Activated CD8-positive, alpha-beta memory T cell treated with anti-CD3 and anti-CD28 coated beads for 4 hours (primary cell): ENCODE measurements around the gene ACVR2B.

Source experiments
- DNase-seq, 2 donors: peaks; one replicate each; pipeline ENCODE4 v3.0.0-alpha.2; 2020; ENCODE audit warnings: low read depth in 2 of 2

Gene ACVR2B

DNA sequence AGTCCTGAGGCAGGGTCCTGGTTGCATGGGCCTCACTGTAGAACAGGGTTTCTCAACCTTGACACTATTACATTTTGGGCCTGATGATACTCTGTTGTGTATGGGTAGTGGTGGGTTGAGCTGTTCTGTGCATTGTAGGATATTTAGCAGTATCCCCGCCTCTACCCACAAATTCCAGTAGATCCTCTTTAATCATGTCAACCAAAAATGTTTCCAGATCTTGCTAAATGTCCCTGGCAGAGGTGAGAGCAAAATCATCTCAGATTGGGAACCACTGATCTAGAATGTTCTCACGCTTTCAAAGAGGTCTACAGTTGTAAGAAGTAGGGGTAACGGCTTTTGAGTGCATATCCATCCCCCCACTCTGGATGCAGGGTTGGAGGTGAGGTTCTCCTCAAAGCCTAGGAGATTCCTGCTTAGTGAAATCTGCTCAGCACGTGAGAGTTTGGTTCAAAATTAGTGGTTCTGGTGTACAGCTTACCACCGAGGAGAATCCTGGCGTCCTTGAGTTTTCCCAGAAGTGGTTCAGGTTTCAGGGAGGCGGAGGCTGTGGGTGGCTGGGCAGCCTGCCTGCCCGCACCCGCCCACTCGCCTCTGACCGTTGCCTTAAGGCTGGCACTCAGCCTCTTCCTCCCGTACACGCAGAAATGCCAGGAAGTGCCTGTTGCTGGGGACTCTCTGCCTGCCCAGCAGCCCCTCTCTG, 5.3 kb downstream of the ACVR2B start:
- no peak for DNase-seq

DNA sequence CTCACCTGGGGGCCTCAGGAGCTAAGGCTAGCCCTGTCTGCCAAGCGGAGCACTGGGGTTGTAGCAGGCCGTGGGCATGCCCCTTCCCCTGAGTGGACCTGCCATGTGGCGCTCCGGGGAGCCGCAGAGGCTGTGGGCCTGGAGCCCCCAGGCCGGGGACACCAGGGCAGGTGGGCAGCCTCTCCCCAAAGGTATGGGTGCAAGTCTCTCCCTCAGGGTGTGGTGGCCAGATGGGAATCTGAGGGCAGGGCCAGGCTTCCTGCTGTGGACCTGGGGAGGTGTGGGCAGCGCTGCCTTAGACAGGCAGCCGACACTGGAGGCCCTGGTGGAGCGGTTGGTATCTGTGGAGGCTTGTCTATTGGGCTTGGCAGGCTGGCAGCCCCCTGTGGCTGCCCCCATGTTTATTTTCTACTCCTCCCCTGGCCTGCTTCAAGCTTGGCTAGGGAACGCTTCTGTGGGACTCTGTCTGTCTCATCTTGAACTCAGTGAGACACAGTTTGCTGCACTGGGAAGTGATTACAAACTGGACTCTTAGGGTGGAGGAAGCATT, 5.9 kb downstream of the ACVR2B start:
- no peak for DNase-seq

- no peak for DNase-seq
Measured at GRCh38 chr3:38460377-38461270, 6.9 kb downstream of the ACVR2B start.

DNA sequence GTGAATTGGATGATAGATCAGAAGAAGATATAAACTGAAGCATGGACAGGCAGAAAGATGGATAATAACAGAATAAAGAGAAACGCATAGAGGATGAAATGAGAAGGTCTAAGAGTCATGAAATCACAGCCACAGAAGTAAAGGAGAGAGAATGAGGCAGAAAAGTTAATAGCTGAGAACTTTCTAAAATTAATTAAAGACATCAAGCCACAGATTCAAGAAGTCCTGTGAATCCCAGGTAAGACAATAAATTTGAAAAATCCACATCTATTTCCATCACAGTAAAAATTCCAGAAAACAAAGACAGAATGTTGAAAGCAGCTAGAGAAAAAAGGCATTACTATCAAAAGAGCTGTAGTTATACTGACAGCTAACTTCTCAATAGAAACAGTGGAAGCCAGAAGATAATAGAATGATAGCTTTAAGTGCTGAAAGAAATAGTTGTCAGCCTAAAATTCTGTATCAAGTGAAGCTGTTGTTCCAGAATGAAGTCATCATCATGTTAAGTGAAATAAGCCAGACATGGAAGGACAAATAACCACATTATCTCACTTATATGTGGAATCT, 12.0 kb downstream of the ACVR2B start:
- DNase-seq = no peak

DNA sequence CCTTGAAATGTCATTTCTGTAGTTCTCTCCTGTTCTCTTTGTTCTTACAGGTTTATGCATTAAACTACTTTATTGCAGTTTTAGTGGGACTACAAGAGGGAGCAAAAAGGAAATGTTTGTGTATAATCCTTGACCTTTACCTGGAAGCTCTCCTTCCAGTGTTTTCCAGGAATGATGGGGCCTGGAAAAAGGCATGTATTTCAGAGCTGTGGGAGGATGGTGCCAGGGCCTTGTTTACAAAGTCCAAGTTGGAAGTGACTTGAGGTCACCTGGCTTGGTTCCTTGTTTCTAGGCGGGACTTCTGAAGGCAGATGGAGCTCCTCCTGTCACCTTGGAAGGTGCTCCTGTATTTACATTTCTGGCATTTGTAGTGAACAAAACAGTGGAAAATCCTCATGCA, 15.1 kb downstream of the ACVR2B start:
- DNase-seq = no peak

DNA sequence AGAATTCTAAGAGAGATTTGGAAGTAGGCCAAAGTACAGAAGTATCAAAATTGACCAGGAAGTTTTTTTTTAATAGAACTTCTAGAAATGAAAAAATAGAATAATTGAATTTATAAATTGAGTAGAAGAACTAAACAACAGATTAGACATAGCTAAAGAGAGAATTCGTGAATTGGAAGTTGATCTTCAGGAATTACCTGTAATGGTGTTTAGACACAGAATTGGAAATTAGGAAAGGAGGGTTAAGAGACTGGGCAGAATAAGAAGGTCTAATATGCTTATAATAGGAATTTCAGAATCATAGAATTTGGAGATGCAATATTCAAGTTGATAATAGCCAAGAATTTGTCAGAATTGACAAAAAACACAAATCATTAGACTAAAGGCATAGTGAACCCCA, 16.2 kb downstream of the ACVR2B start:
- DNase-seq = no peak

- no peak for DNase-seq
Measured at GRCh38 chr3:38471260-38471857, 17.7 kb downstream of the ACVR2B start.

DNA sequence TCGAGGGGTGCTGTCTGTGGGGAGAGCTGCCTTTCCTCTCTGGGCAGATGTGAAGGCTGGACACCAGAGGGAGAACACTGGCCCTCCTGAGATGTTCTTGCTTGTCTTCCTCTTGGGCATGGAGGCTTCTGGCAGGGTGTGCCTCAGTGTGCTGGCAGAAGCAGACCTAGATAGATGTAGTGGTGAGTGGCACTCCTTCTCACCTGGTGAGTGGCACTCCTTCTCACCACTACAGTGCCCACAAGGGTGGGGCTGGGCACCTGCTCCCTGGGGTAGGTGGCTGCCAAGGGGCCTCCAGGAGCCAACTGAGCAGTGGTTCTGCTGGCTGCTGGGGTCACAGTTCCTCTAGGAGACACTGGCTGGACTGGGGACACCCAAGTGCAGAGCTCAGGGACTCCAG, 18.7 kb downstream of the ACVR2B start:
- DNase-seq = no peak

DNA sequence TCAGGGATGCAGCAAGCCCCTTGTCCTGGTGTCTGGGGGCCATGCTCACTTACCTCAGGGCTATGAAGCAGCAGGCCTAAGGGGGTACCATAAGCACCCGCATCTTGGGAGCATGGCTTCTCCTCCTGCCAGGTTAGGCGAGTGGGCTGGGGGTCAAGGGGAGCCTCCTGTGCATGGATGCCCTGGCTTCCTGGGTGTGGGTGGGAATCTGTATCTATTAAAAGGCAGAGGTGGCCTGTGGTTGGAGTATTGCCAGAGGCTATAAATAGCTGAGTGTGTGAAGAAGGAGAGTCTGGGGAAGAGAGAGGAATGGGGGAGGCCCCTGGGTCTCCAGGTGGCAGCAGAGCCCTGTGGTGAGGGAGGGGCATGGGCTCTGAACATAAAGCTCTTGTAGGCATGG, 19.5 kb downstream of the ACVR2B start:
- no peak for DNase-seq

- no peak for DNase-seq
Measured at GRCh38 chr3:38474928-38475605, 21.4 kb downstream of the ACVR2B start.

- no peak for DNase-seq
Measured at GRCh38 chr3:38475716-38476115, 22.0 kb downstream of the ACVR2B start.

DNA sequence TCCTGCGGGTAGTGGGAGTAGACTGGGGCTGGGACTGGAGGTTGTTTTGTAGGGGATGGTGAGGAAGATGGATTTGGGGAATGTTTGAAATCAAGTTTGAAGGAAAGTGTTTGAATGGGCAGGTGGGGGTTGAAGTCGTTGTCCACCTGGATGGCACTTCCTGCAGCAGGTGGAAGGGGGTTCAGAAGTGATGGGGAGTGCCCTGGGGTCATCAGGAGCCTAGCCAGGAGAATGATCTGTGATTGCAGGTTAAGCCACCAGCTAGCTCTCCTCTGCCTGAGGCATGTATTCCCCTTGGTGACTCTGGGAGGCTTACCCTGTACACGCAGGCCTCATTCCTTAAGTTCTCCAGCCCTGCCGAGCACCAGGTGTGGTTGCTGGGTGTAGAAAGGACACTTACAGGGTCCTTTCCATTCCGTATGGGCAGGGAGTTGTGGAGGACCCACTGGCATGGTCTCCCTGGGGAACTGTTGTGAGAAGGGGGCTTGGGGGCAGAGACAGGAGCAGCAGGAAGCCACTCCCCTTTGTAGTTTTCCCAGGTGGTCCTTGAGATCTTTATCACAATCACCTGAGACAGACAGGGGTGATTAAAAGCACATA, 22.6 kb downstream of the ACVR2B start:
- DNase-seq = no peak

DNA sequence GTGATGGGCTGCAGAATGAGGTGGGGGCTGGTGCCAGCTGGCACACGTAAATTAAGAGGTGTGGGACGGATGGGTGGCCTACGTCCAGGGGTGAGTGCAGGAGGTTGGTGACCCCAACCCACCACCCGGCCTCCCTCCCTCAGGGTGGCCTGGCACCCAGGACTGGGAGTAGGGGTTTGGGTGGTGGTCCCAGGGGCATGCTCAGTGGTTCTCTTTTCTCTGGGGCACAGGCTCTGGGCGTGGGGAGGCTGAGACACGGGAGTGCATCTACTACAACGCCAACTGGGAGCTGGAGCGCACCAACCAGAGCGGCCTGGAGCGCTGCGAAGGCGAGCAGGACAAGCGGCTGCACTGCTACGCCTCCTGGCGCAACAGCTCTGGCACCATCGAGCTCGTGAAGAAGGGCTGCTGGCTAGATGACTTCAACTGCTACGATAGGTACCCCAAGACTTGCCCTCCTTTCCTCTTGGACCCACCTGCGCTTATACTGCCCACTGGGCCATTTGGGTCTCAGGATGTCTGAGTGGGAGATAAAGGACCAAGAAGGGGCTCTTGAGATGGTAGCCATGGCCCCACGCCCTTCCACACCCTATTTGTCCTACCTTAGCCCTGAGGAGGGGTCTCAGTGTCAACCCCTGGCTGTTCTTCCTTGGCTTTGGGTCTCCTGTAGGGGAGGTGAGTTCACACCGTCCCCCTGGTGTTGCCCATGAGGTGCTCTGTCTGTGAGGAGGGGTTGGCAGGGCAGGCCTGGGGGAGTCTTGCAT, 23.5 kb downstream of the ACVR2B start:
- no peak for DNase-seq

DNA sequence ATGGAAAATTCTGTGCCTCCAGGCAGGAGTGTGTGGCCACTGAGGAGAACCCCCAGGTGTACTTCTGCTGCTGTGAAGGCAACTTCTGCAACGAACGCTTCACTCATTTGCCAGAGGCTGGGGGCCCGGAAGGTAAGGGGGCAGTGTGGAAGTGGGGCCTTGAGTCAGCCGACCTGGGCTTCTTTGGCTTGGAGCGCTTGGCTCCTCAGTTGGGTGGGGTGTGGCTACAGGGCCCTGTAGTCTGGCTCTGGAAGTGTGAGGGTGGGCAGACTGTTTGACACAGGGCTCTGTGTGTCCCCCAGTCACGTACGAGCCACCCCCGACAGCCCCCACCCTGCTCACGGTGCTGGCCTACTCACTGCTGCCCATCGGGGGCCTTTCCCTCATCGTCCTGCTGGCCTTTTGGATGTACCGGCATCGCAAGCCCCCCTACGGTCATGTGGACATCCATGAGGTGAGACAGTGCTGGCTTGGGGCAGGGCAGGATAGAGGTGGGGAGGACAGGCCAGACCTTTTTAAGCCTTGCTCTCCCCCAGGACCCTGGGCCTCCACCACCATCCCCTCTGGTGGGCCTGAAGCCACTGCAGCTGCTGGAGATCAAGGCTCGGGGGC, 24.3 kb downstream of the ACVR2B start:
- DNase-seq = no peak

DNA sequence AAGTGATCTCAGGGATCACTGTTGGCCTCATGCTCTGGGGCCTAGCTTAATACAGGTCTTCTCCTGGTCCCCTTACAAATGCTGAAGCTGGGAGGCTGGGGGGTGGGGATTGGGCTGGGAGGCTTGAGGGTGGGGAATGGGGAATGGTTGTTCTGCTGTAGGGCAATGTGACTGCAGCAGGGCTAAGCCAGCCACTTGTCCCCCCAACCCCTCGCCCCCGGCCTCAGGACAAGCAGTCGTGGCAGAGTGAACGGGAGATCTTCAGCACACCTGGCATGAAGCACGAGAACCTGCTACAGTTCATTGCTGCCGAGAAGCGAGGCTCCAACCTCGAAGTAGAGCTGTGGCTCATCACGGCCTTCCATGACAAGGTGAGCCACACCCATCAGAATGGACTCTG, 25.2 kb downstream of the ACVR2B start:
- DNase-seq = no peak

- DNase-seq = no peak
Measured at GRCh38 chr3:38479431-38480092, 25.9 kb downstream of the ACVR2B start.

DNA sequence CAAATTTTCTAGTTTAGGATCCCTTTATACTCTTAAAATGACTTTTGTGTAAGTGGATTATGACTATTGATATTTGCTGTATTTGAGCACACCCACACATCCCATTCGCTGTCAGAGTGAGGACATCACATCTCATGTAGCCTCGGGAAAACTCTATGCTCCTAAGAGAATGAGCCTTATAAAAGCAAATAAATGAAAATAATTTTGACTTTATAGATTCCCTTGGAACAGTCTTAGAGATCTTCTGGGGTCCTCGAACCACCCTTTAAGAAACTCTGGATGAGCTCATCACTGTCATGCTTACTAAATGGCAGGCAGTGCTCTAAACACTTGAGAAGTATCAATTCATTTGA, 26.4 kb downstream of the ACVR2B start:
- no peak for DNase-seq

GRCh38 chr3:38480930-38481329, 27.2 kb downstream of the ACVR2B start:
- no peak for DNase-seq

GRCh38 chr3:38482951-38483350, 29.3 kb downstream of the ACVR2B start:
- no peak for DNase-seq

GRCh38 chr3:38487323-38487722, 33.6 kb downstream of the ACVR2B start:
- DNase-seq = no peak
